Measurements from ENCODE around the gene INTS4.
"Not testable (repeated sequence)": the region's sequence is repeated elsewhere in the genome, so short reads cannot be mapped to it uniquely, and the experiment has no call there.

Gene INTS4

GRCh38 chr11:77990981-77991380 lies 3.5 kb downstream of the INTS4 start:
- Histone ChIP-seq H3K4me2 (ENCODE audit: low read depth, low read length, poor library complexity, severe bottlenecking) (no peak overlapping the region), H3K79me2 (ENCODE audit: insufficient read depth, low read length) (peaks cover 42% of the 10 kb centered on the region), H3K9ac (ENCODE audit: low read length) (no peak overlapping the region), H2AFZ (ENCODE audit: low read depth, low read length, severe bottlenecking) (no peak overlapping the region), H3K9me3 (ENCODE audit: insufficient read depth, low read length) (no peaks in the 10 kb centered on the region), H3K36me3 (ENCODE audit: low read length) (peaks cover 21% of the 10 kb centered on the region; the same call in 1 of the 2 replicates), H3K9me2 (replicated peaks; ENCODE audit: insufficient read depth, low read length) (no peaks in the 10 kb centered on the region), H4K20me1 (ENCODE audit: low read depth, low read length) (no peaks in the 10 kb centered on the region), H3K27ac (ENCODE audit: low read depth, low read length) (no peak overlapping the region), H3K4me3 (ENCODE audit: insufficient read depth, low read length, poor library complexity, severe bottlenecking) (no peak overlapping the region), H3K27me3 (ENCODE audit: low read length) (no peaks in the 10 kb centered on the region), H3F3A (ENCODE audit: insufficient read depth) (peaks cover 8% of the 10 kb centered on the region; the same call in 1 of the 2 replicates)
- no peak for TF ChIP-seq CTCF (IDR thresholded peaks at IDR 0.05; ENCODE audit: insufficient read depth, low read length, poor library complexity, severe bottlenecking)
- TF ChIP-seq EZH2phosphoT487 (conservative IDR thresholded peaks at IDR 0.05; ENCODE audit: low read length): no peak

- not testable (repeated sequence) for H3K4me3 ChIP-seq (ENCODE audit: insufficient read depth, low read length, poor library complexity, severe bottlenecking)
- H3K79me2 ChIP-seq (ENCODE audit: insufficient read depth, low read length): peaks cover 47% of the 10 kb centered on the region
Observed at GRCh38 chr11:77986456-77986855, 8.0 kb downstream of the INTS4 start.

GRCh38 chr11:77981346-77981947 lies 13.0 kb downstream of the INTS4 start:
- no peak overlapping the region for H3K4me2 ChIP-seq (ENCODE audit: low read depth, low read length, poor library complexity, severe bottlenecking)
- H3K9me3 ChIP-seq (ENCODE audit: insufficient read depth, low read length): no peaks in the 10 kb centered on the region
- H3K9me2 ChIP-seq (replicated peaks; ENCODE audit: insufficient read depth, low read length): no peaks in the 10 kb centered on the region
- H3K36me3 ChIP-seq (ENCODE audit: low read length): peaks cover 29% of the 10 kb centered on the region; the same call in 1 of the 2 replicates
- no peak overlapping the region for H3K4me3 ChIP-seq (ENCODE audit: insufficient read depth, low read length, poor library complexity, severe bottlenecking)
- H3K27ac ChIP-seq (ENCODE audit: low read depth, low read length): no peak overlapping the region
- TF ChIP-seq CTCF (IDR thresholded peaks at IDR 0.05; ENCODE audit: insufficient read depth, low read length, poor library complexity, severe bottlenecking) (no peak), EZH2phosphoT487 (conservative IDR thresholded peaks at IDR 0.05; ENCODE audit: low read length) (no peak)
- H3F3A ChIP-seq (ENCODE audit: insufficient read depth): no peaks in the 10 kb centered on the region
- no peaks in the 10 kb centered on the region for H3K27me3 ChIP-seq (ENCODE audit: low read length)
- H2AFZ ChIP-seq (ENCODE audit: low read depth, low read length, severe bottlenecking): no peak overlapping the region
- peaks cover 31% of the 10 kb centered on the region for H3K79me2 ChIP-seq (ENCODE audit: insufficient read depth, low read length)
- no peaks in the 10 kb centered on the region for H4K20me1 ChIP-seq (ENCODE audit: low read depth, low read length)
- H3K9ac ChIP-seq (ENCODE audit: low read length): no peak overlapping the region

More at GRCh38 chr11:77986456-77986855, 8.0 kb downstream of the INTS4 start:
- H3K9ac ChIP-seq (ENCODE audit: low read length); H3K9me2 ChIP-seq (replicated peaks; ENCODE audit: insufficient read depth, low read length); H4K20me1 ChIP-seq (ENCODE audit: low read depth, low read length); H2AFZ ChIP-seq (ENCODE audit: low read depth, low read length, severe bottlenecking); H3K27ac ChIP-seq (ENCODE audit: low read depth, low read length); H3K9me3 ChIP-seq (ENCODE audit: insufficient read depth, low read length); H3K27me3 ChIP-seq (ENCODE audit: low read length); H3K4me2 ChIP-seq (ENCODE audit: low read depth, low read length, poor library complexity, severe bottlenecking); H3F3A ChIP-seq (ENCODE audit: insufficient read depth): not testable (repeated sequence)
- H3K36me3 ChIP-seq (ENCODE audit: low read length): peaks cover 36% of the 10 kb centered on the region; the same call in 1 of the 2 replicates

- H3K4me2 ChIP-seq (ENCODE audit: low read depth, low read length, poor library complexity, severe bottlenecking): no peak overlapping the region
- no peaks in the 10 kb centered on the region; the same call in 1 of the 2 replicates for H3K36me3 ChIP-seq (ENCODE audit: low read length)
- no peaks in the 10 kb centered on the region for H3K9me3 ChIP-seq (ENCODE audit: insufficient read depth, low read length)
- no peaks in the 10 kb centered on the region for H4K20me1 ChIP-seq (ENCODE audit: low read depth, low read length)
- no peak overlapping the region for H3K4me3 ChIP-seq (ENCODE audit: insufficient read depth, low read length, poor library complexity, severe bottlenecking)
- H3K79me2 ChIP-seq (ENCODE audit: insufficient read depth, low read length): no peaks in the 10 kb centered on the region
- no peak overlapping the region for H3K9ac ChIP-seq (ENCODE audit: low read length)
- H2AFZ ChIP-seq (ENCODE audit: low read depth, low read length, severe bottlenecking): no peak overlapping the region
- H3K27ac ChIP-seq (ENCODE audit: low read depth, low read length): no peak overlapping the region
- no peaks in the 10 kb centered on the region for H3K9me2 ChIP-seq (replicated peaks; ENCODE audit: insufficient read depth, low read length)
- H3K27me3 ChIP-seq (ENCODE audit: low read length): no peaks in the 10 kb centered on the region
- H3F3A ChIP-seq (ENCODE audit: insufficient read depth): no peaks in the 10 kb centered on the region
- TF ChIP-seq CTCF (IDR thresholded peaks at IDR 0.05; ENCODE audit: insufficient read depth, low read length, poor library complexity, severe bottlenecking): no peak
- TF ChIP-seq EZH2phosphoT487 (conservative IDR thresholded peaks at IDR 0.05; ENCODE audit: low read length): no peak
Observed at GRCh38 chr11:77968337-77968736, 26.1 kb downstream of the INTS4 start.

Measured in SU-DHL-6 (cell line).